T1000 (cell line): Measurements from ENCODE around the gene KCNH6.

Experiments used
- DNase-seq: peaks from one replicate; lab custom pipeline; 2025; ENCODE audit warnings: mixed read lengths; lab: John Stamatoyannopoulos, UW

Gene KCNH6

DNA sequence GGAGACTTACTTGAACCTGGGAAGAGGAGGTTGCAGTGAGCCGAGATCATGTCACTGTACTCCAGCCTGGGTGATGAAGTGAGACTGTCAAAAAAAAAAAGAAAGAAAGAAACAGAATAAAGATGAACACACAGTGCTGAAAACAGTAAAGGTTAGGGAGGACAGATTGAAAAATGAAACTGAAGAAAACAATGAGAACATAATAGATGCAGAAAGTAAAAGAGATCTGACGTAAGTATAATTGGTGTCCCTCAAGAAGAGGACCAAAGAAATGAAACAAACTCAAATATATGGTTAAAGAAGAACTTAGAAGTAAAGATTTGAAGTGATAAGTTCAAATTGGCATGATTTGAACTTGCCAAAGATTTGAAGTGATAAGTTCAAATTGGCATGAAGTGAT is 34.3 kb downstream of the KCNH6 start:
- no peak for DNase-seq

DNA sequence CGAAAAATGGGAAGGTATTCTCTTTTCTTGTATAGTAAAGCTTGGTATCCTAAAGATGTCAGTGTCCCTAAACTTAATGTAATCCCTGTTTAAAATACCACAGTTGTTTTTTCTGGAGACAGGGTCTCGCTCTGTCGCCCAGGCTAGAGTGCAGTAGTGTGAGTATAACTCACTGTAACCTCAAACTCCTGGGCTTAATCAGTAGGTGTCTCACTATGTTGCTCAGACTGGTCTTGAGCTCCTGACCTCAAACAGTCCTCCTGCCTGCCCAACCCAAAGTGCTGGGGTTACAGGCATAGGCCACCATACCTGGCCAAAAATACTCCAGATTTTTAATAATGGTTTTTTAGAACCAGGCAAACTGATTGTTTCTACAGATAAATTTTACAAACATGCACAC is 35.3 kb downstream of the KCNH6 start:
- DNase-seq: no peak

GRCh38 chr17:63561819-63562218 is 38.7 kb downstream of the KCNH6 start:
- no peak for DNase-seq

GRCh38 chr17:63563339-63563738 is 40.2 kb downstream of the KCNH6 start:
- DNase-seq: no peak

- no peak for DNase-seq
Observed at GRCh38 chr17:63564562-63564961, 41.4 kb downstream of the KCNH6 start.

DNA sequence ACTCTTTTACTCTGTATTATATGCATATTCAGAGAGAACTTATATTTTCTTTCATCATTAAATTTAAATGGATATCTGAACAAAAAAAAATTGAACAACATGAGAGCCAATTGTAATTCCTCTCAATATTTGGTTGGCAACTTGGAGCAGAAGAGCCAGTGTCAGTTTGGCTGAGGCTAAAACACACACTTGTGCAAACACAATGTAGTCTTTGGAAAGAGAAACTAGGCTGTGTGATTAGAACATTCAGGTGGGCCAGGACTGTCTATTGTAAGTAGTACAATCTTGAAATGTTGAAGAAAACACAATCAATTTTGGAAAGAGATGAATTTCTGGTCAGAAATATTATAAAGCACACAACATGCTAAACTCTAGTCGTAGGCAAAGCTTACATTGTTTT is 44.1 kb downstream of the KCNH6 start:
- no peak for DNase-seq

DNA sequence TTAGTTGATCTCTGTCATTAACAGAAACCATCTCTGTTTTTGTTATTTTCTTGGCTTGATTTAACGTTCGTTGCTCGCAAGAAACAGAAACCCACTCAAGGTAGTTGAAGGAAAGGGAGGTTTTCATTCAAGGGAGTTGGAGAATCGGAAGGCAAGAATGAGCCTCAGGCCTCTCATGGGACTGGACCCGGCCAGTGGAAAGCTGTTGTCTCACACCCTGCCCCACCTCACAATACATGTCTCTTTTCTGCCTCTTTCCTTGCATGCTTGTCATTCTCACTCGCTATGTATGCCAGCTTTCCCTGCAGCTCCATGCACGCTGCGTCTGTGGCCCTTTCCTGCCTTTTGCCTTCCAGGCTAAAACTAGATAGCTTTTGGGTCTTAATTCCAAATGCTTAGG is 45.4 kb downstream of the KCNH6 start:
- no peak for DNase-seq

GRCh38 chr17:63571632-63572310 is 48.6 kb downstream of the KCNH6 start:
- no peak for DNase-seq

- DNase-seq: no peak
Observed at GRCh38 chr17:63573634-63574033, 50.5 kb downstream of the KCNH6 start.

GRCh38 chr17:63578027-63578768 is 55.0 kb downstream of the KCNH6 start:
- DNase-seq: no peak

- no peak for DNase-seq
Observed at GRCh38 chr17:63578769-63579111, 55.6 kb downstream of the KCNH6 start.

- DNase-seq: no peak
Observed at GRCh38 chr17:63579633-63580032, 56.5 kb downstream of the KCNH6 start.

DNA sequence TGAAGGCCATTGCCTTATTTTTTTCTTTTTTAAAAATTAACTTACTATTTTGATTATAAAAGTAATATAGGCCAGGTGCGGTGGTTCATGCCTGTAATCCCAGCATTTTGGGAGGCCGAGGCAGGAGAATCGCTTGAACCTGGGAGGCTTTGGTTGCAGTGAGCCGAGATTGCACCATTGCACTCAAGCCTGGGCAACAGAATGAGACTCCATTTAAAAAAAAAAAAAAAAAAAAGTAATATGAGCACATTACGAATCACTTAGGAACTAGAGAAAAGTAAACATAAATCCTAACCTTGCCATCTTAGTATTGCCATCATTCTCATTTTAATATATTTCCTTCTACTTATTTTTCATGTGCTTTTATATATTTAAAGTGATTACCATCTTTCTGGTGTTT is 64.6 kb downstream of the KCNH6 start:
- DNase-seq: no peak

GRCh38 chr17:63588797-63589196 is 65.6 kb downstream of the KCNH6 start:
- DNase-seq: no peak

DNA sequence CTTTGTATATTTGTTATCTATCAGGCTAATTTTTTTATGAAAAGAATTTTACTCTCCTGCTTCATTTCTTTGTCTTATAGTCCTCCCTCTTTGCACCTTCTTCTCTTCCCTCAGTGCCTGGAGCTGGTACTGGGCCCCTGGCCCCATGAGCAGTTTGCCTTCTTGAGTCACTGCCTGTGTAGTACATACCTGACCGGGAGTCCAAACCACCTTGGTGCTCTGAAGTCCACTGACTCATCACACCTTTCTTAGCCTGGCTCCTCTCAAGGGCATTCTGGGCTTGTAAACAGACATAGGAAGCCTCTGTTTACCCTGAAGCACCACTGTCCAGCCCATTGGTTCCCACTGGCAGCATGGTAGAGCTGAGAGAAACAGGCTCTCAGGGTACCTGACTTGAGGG is 66.5 kb downstream of the KCNH6 start:
- no peak for DNase-seq

GRCh38 chr17:63592797-63593196 is 69.6 kb downstream of the KCNH6 start:
- DNase-seq: no peak

- DNase-seq: no peak
Observed at GRCh38 chr17:63595132-63595531, 72.0 kb downstream of the KCNH6 start.
